A549 (cell line): Measurements from ENCODE around the gene MGAT5B.

Experiments
- CBX2 ChIP-seq: fragments of 200-600 bp; sonication (generic); IDR thresholded peaks from 2 replicates; pipeline ENCODE4 v1.6.1; 2016; ENCODE audit warnings: low read depth, mild to moderate bottlenecking, borderline replicate concordance
- ESRRA ChIP-seq: fragments of 150-350 bp; IDR thresholded peaks from 2 replicates; pipeline ENCODE4 v1.6.1; 2014; ENCODE audit warnings: mild to moderate bottlenecking, low read length, borderline replicate concordance
- KDM1A ChIP-seq: fragments of 200-600 bp; sonication (generic); IDR thresholded peaks from 2 replicates; pipeline ENCODE4 v1.6.1; 2016; ENCODE audit warnings: low read depth, mild to moderate bottlenecking
- POLR2A ChIP-seq: IDR thresholded peaks from 2 replicates; pipeline ENCODE4 v1.6.1; 2012; ENCODE audit warnings: mild to moderate bottlenecking, low read length
- RCOR1 ChIP-seq: fragments of 150-350 bp; IDR thresholded peaks from 2 replicates; pipeline ENCODE4 v1.6.1; 2014; ENCODE audit warnings: antibody characterized with exemption, low read length, low read depth
- RFX5 ChIP-seq: fragments of 450-650 bp; IDR thresholded peaks from 2 replicates; pipeline ENCODE4 v1.7.1; 2014; ENCODE audit warnings: antibody characterized with exemption, mild to moderate bottlenecking, moderate library complexity
- ZFP36 ChIP-seq: fragments of 450-650 bp; IDR thresholded peaks from 2 replicates; pipeline ENCODE4 v1.6.1; 2014; ENCODE audit warnings: borderline replicate concordance; ENCODE audit not compliant: partially characterized antibody
- TF ChIP-seq, protein P1 (sequence below): fragments of >200 bp; sonication (Bioruptor Twin); formaldehyde crosslinking; IDR thresholded peaks from 3 replicates; pipeline ENCODE4 v1.5.1; 2016
- TF ChIP-seq, protein P2 (sequence below): fragments of 450-650 bp; IDR thresholded peaks from 2 replicates; pipeline ENCODE4 v1.6.1; 2014; ENCODE audit warnings: antibody characterized with exemption

DNA sequence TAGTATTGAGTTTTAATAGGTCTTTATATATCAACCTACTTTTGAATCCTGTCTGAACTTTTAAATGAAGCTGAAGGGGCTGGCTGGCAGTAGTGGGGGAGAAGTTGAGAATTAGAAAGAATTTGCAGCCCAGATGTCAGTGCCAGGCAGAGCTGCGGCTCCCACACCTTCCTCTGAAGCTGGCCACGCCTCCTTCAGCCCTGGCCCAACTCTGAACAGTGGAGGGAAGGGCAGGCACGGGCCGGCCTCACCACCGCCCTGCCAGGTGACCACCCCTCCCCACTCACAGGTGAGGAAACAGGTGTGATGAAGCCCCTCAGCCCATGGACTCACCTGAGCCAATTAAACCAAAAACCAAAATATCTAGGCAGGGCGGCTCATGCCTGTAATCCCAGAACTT is 87.0 kb downstream of the MGAT5B start:
- TF ChIP-seq, protein P1, sequence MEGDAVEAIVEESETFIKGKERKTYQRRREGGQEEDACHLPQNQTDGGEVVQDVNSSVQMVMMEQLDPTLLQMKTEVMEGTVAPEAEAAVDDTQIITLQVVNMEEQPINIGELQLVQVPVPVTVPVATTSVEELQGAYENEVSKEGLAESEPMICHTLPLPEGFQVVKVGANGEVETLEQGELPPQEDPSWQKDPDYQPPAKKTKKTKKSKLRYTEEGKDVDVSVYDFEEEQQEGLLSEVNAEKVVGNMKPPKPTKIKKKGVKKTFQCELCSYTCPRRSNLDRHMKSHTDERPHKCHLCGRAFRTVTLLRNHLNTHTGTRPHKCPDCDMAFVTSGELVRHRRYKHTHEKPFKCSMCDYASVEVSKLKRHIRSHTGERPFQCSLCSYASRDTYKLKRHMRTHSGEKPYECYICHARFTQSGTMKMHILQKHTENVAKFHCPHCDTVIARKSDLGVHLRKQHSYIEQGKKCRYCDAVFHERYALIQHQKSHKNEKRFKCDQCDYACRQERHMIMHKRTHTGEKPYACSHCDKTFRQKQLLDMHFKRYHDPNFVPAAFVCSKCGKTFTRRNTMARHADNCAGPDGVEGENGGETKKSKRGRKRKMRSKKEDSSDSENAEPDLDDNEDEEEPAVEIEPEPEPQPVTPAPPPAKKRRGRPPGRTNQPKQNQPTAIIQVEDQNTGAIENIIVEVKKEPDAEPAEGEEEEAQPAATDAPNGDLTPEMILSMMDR = no peak
- no peak for TF ChIP-seq POLR2A
- TF ChIP-seq, protein P2, sequence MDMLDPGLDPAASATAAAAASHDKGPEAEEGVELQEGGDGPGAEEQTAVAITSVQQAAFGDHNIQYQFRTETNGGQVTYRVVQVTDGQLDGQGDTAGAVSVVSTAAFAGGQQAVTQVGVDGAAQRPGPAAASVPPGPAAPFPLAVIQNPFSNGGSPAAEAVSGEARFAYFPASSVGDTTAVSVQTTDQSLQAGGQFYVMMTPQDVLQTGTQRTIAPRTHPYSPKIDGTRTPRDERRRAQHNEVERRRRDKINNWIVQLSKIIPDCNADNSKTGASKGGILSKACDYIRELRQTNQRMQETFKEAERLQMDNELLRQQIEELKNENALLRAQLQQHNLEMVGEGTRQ = no peak
- TF ChIP-seq RCOR1 = no peak
- TF ChIP-seq ESRRA = no peak
- TF ChIP-seq ZFP36 = no peak
- TF ChIP-seq RFX5 = no peak
- TF ChIP-seq KDM1A = no peak
- no peak for TF ChIP-seq CBX2
